GM18519 (cell line): ENCODE measurements around the gene OSBPL1A.

Experiments
- ATAC-seq: cut with Tn5 transposase; IDR thresholded peaks from one replicate; pipeline ENCODE4 v1.9.1; 2021; ENCODE audit warnings: mild to moderate bottlenecking, moderate library complexity; ENCODE audit not compliant: unreplicated experiment, low FRiP score

Gene OSBPL1A

GRCh38 chr18:24270358-24270936 lies 127.2 kb downstream of the OSBPL1A start:
- ATAC-seq = no peak

GRCh38 chr18:24268784-24269550 lies 128.7 kb downstream of the OSBPL1A start:
- ATAC-seq = no peak

GRCh38 chr18:24267878-24268277 lies 129.7 kb downstream of the OSBPL1A start:
- ATAC-seq = no peak

- no peak for ATAC-seq
Measured at GRCh38 chr18:24266131-24266530, 131.5 kb downstream of the OSBPL1A start.

GRCh38 chr18:24265502-24266064 lies 132.0 kb downstream of the OSBPL1A start:
- ATAC-seq = no peak

GRCh38 chr18:24263050-24263449 lies 134.6 kb downstream of the OSBPL1A start:
- ATAC-seq = no peak

- no peak for ATAC-seq
Measured at GRCh38 chr18:24262087-24262486, 135.5 kb downstream of the OSBPL1A start.

GRCh38 chr18:24259869-24260641 lies 137.6 kb downstream of the OSBPL1A start:
- ATAC-seq = no peak

- no peak for ATAC-seq
Measured at GRCh38 chr18:24254071-24254470, 143.6 kb downstream of the OSBPL1A start.

- ATAC-seq = no peak
Measured at GRCh38 chr18:24249716-24250115, 147.9 kb downstream of the OSBPL1A start.

- no peak for ATAC-seq
Measured at GRCh38 chr18:24248359-24248758, 149.3 kb downstream of the OSBPL1A start.

- peak; percentile 94 for ATAC-seq
Measured at GRCh38 chr18:24246143-24246542, 151.5 kb downstream of the OSBPL1A start.

GRCh38 chr18:24244698-24245097 lies 152.9 kb downstream of the OSBPL1A start:
- no peak for ATAC-seq

- ATAC-seq = no peak
Measured at GRCh38 chr18:24243677-24244076, 153.9 kb downstream of the OSBPL1A start.

GRCh38 chr18:24239341-24239740 lies 158.3 kb downstream of the OSBPL1A start:
- ATAC-seq = no peak

GRCh38 chr18:24238387-24238786 lies 159.2 kb downstream of the OSBPL1A start:
- ATAC-seq = no peak

GRCh38 chr18:24234850-24235418 lies 162.7 kb downstream of the OSBPL1A start:
- no peak for ATAC-seq

- no peak for ATAC-seq
Measured at GRCh38 chr18:24234330-24234729, 163.3 kb downstream of the OSBPL1A start.

- ATAC-seq = no peak
Measured at GRCh38 chr18:24232800-24233199, 164.8 kb downstream of the OSBPL1A start.

GRCh38 chr18:24231773-24232735 lies 165.6 kb downstream of the OSBPL1A start:
- no peak for ATAC-seq
